Fibroblast of lung (primary cell): Measurements from ENCODE around the gene HABP2. TPM values are rescaled to one million over a fixed set of nuclear protein-coding genes. Genes with fewer than 3 reads are reported as not detected.

Source experiments
- DNase-seq, 2 donors: peaks; one replicate each; pipeline versions ENCODE4 v3.0.0 to v3.0.0-alpha.2; 2010; ENCODE audit warnings: low read depth in 2 of 2
- H2AFZ ChIP-seq: 2 replicates; pipeline ENCODE4 v1.5.1; 2012; ENCODE audit warnings: low read length, control low read depth, inconsistent platforms
- H3K27ac ChIP-seq: 2 replicates; pipeline ENCODE4 v1.5.1; 2011; ENCODE audit warnings: low read length, control low read depth; ENCODE audit not compliant: insufficient read depth
- H3K27me3 ChIP-seq: 2 replicates; pipeline ENCODE4 v1.5.1; 2011; ENCODE audit warnings: mild to moderate bottlenecking, low read length; ENCODE audit not compliant: control insufficient read depth, insufficient read depth
- H3K36me3 ChIP-seq: 2 replicates; pipeline ENCODE4 v1.5.1; 2011; ENCODE audit warnings: low read length; ENCODE audit not compliant: control insufficient read depth, insufficient read depth
- H3K4me1 ChIP-seq: 2 replicates; pipeline ENCODE4 v1.5.1; 2011; ENCODE audit warnings: low read length; ENCODE audit not compliant: control insufficient read depth, insufficient read depth; ENCODE audit errors: extremely low read depth
- H3K4me2 ChIP-seq: 2 replicates; pipeline ENCODE4 v1.5.1; 2011; ENCODE audit warnings: low read length, control low read depth; ENCODE audit not compliant: insufficient read depth; ENCODE audit errors: extremely low read depth
- H3K4me3 ChIP-seq, 4 experiments: fragments of 200-600 bp in 1 of 4; sonication (generic) in 1 of 4; replicated peaks in 1 of 4; 2 replicates each; pipeline ENCODE4 v1.5.1; 2011 to 2016; ENCODE audit warnings: low read length in 4 of 4, low read depth in 3 of 4, mild to moderate bottlenecking in 3 of 4, control low read depth in 2 of 4, inconsistent platforms in 1 of 4, mixed read lengths in 1 of 4; ENCODE audit not compliant: insufficient read depth in 1 of 4; ENCODE audit errors: control extremely low read depth in 1 of 4
- H3K79me2 ChIP-seq: 2 replicates; pipeline ENCODE4 v1.5.1; 2012; ENCODE audit warnings: mild to moderate bottlenecking, low read length, inconsistent platforms; ENCODE audit not compliant: control insufficient read depth, insufficient read depth
- H3K9ac ChIP-seq: 2 replicates; pipeline ENCODE4 v1.5.1; 2011; ENCODE audit warnings: mild to moderate bottlenecking, low read length, control low read depth; ENCODE audit not compliant: insufficient read depth
- H3K9me3 ChIP-seq: 2 replicates; pipeline ENCODE4 v1.5.1; 2012; ENCODE audit warnings: low read depth, low read length; ENCODE audit not compliant: control insufficient read depth, insufficient read depth
- H4K20me1 ChIP-seq: 2 replicates; pipeline ENCODE4 v1.5.1; 2011; ENCODE audit warnings: low read length; ENCODE audit not compliant: control insufficient read depth, insufficient read depth; ENCODE audit errors: extremely low read depth
- CTCF ChIP-seq, 2 donors: IDR thresholded peaks in 1 of 2; conservative IDR thresholded peaks in 1 of 2; 1 replicate in 1 of 2; 2 replicates in 1 of 2; pipeline ENCODE4 v1.5.1; 2011 to 2012; ENCODE audit warnings: low read length in 2 of 2, control low read depth in 1 of 2, inconsistent platforms in 1 of 2, low read depth in 1 of 2, mild to moderate bottlenecking in 1 of 2
- EZH2 ChIP-seq: IDR thresholded peaks from 2 replicates; pipeline ENCODE4 v1.5.1; 2012; ENCODE audit warnings: low read length, control low read depth, mild to moderate bottlenecking; ENCODE audit errors: missing control alignments
- polyA plus RNA-seq, 2 donors: library from polyadenylated mRNA; depleted of rRNA in 1 of 2; stranded (reverse) in 1 of 2; unstranded in 1 of 2; fragments of >200 nt; gene quantifications; 2 replicates each; pipeline ENCODE4 v1.2.1, GENCODE V29; 2011 to 2012; ENCODE audit warnings: missing spikeins in 1 of 2
- total RNA-seq: library from RNA; depleted of rRNA; stranded (reverse); fragments of >200 nt; gene quantifications from 2 replicates; pipeline ENCODE4 v1.2.1, GENCODE V29; 2014

The HABP2 gene
- total and polyA plus RNA-seq, 2 donors (not counting 1 experiment from before 2014, with no cell fraction given): not detected

GRCh38 chr10:113552014-113552413 lies 839 bp upstream of the HABP2 start:
- H3K27ac ChIP-seq: no peak overlapping the region
- no peaks in the 10 kb centered on the region for H3K9me3 ChIP-seq
- no peaks in the 10 kb centered on the region for H3K79me2 ChIP-seq
- no peak overlapping the region for H3K4me3 ChIP-seq
- H3K9ac ChIP-seq: no peak overlapping the region
- H3K4me1 ChIP-seq: no peaks in the 10 kb centered on the region
- H3K27me3 ChIP-seq: no peaks in the 10 kb centered on the region
- no peak for TF ChIP-seq EZH2
- no peak for TF ChIP-seq CTCF (conservative IDR thresholded peaks at IDR 0.05 in 1 of 2, IDR thresholded peaks at IDR 0.05 in 1 of 2; ENCODE audit: low read depth in 1 of 2, low read length in 2 of 2)
- no peak overlapping the region for H3K4me2 ChIP-seq
- H2AFZ ChIP-seq: no peak overlapping the region
- no peaks in the 10 kb centered on the region for H3K36me3 ChIP-seq
- no peak for DNase-seq
- no peaks in the 10 kb centered on the region for H4K20me1 ChIP-seq

GRCh38 chr10:113553149-113553548 lies 296 bp downstream of the HABP2 start:
- Histone ChIP-seq H3K27me3 (peaks cover under 1% of the 10 kb centered on the region), H3K4me3 (no peak overlapping the region), H3K4me1 (no peaks in the 10 kb centered on the region), H3K79me2 (no peaks in the 10 kb centered on the region), H3K36me3 (no peaks in the 10 kb centered on the region), H4K20me1 (no peaks in the 10 kb centered on the region), H3K9ac (no peak overlapping the region), H3K4me2 (no peak overlapping the region), H2AFZ (no peak overlapping the region), H3K9me3 (no peaks in the 10 kb centered on the region), H3K27ac (no peak overlapping the region)
- TF ChIP-seq CTCF (conservative IDR thresholded peaks at IDR 0.05 in 1 of 2, IDR thresholded peaks at IDR 0.05 in 1 of 2; ENCODE audit: low read depth in 1 of 2, low read length in 2 of 2) (no peak), EZH2 (no peak)
- no peak for DNase-seq

- no peaks in the 10 kb centered on the region for H3K36me3 ChIP-seq
- H3K4me3 ChIP-seq: no peak overlapping the region
- H4K20me1 ChIP-seq: no peaks in the 10 kb centered on the region
- no peak for TF ChIP-seq CTCF (conservative IDR thresholded peaks at IDR 0.05 in 1 of 2, IDR thresholded peaks at IDR 0.05 in 1 of 2; ENCODE audit: low read depth in 1 of 2, low read length in 2 of 2)
- TF ChIP-seq EZH2: no peak
- no peaks in the 10 kb centered on the region for H3K79me2 ChIP-seq
- no peaks in the 10 kb centered on the region for H3K9me3 ChIP-seq
- H2AFZ ChIP-seq: no peak overlapping the region
- no peak overlapping the region for H3K9ac ChIP-seq
- no peak overlapping the region for H3K27ac ChIP-seq
- no peak for DNase-seq
- H3K27me3 ChIP-seq: peaks cover 2% of the 10 kb centered on the region
- no peak overlapping the region for H3K4me2 ChIP-seq
- H3K4me1 ChIP-seq: no peaks in the 10 kb centered on the region
Measured at GRCh38 chr10:113554214-113554613, 1.4 kb downstream of the HABP2 start.
